Measurements from ENCODE around the gene AMPD3.
A peak's percentile ranks its signal among the peaks of the same experiment; 100 is the strongest.

AMPD3 gene

DNA sequence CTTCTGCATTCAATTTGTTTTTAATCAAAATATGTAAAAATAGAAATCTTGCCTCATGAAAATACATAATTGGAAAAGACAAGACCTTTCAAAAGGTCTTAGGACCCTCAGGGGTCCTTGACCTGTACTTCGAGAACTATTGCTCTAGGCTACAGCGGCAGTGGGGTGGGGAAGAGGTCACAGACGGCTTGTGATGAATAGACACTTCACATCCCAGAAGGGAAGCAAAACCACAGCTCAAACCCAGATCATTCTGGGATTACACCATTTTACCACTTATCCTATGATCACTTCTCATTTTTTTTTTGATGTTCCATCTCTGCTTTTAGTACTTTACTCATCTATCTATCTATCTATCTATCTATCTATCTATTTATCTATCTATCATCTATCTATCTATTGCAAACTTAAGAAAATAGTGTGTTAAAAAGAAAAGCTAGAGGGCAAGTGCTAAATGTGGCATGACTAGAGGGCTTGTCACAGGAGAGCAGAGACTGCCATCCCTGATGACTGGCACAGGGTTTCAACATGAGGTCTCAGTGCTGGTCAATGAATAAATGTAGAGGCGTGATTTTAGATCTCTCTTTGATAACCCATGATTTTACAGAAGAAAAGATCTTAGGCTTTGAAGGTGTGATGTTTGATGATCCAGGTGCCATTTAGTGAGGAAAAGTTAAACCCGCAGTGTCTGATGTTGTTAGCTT, 48.9 kb downstream of the AMPD3 start:
- H3K4me3 ChIP-seq: no peak overlapping the region
- TF ChIP-seq, protein P1, sequence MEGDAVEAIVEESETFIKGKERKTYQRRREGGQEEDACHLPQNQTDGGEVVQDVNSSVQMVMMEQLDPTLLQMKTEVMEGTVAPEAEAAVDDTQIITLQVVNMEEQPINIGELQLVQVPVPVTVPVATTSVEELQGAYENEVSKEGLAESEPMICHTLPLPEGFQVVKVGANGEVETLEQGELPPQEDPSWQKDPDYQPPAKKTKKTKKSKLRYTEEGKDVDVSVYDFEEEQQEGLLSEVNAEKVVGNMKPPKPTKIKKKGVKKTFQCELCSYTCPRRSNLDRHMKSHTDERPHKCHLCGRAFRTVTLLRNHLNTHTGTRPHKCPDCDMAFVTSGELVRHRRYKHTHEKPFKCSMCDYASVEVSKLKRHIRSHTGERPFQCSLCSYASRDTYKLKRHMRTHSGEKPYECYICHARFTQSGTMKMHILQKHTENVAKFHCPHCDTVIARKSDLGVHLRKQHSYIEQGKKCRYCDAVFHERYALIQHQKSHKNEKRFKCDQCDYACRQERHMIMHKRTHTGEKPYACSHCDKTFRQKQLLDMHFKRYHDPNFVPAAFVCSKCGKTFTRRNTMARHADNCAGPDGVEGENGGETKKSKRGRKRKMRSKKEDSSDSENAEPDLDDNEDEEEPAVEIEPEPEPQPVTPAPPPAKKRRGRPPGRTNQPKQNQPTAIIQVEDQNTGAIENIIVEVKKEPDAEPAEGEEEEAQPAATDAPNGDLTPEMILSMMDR (IDR thresholded peaks at IDR 0.05): no peak

GRCh38 chr11:10504490-10504889, 49.4 kb downstream of the AMPD3 start:
- no peak overlapping the region for H3K4me3 ChIP-seq
- no peak for DNase-seq (ENCODE audit: low spot score)
- H3K27ac ChIP-seq: no peak overlapping the region
- TF ChIP-seq, protein P1 (IDR thresholded peaks at IDR 0.05): no peak

More for the DNA sequence above, 48.9 kb downstream of the AMPD3 start:
- no peak for DNase-seq (ENCODE audit: low spot score)
- H3K27ac ChIP-seq: no peak overlapping the region

DNA sequence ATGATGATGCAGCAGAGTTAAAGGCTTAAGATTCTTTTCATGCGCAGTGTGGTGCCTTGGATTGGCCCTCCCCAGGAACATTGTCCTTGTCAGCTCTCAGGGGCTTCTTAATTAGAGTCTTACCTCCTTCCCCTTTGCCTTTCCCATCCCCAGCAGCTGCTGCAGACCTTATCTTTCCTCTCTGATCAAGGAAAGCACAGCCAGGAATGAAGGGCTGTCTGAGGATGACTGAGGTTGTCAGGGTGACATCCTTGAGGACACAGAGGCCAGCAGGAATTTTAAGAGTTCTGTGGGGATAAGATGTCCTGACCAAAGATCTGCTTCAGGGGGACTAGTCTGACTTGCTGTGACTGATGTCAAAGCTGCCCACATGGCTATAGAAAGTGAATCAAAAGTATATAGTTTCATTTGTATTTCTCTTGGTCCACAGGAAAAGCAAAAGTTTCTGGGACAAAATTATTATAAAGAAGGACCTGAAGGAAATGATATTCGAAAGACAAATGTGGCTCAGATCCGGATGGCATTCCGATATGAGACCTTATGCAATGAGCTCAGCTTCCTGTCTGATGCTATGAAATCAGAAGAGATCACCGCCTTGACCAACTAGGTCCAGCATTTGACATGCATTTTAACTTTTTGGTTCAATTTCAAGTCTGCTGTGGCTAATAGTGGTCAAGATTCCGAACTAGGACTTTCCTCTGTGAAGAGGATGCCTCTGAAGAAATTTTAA, 50.4 kb downstream of the AMPD3 start:
- no peak overlapping the region for H3K27ac ChIP-seq
- no peak for DNase-seq (ENCODE audit: low spot score)

DNA sequence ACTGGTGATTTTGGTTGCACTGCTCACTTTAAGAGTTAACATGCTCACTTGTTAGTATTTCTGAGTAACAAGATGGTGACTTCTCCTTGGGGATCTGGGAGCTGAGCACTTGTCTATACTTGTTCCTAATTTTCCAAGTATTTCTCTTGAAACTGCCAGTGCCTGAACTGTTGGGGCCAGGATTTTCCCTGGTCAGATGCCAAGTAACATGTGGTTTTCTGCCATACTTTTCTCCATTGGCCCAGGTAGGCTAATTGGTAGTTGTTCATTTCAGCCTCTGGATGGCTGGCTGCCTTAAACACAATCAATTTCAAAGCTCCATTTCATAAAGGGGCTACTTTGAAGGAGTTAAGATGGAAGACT, 50.9 kb downstream of the AMPD3 start:
- Histone ChIP-seq H3K4me3 (no peak overlapping the region), H3K27ac (no peak overlapping the region)
- TF ChIP-seq, protein P1 (IDR thresholded peaks at IDR 0.05): no peak
- no peak for DNase-seq (ENCODE audit: low spot score)

More for the DNA sequence above, 50.4 kb downstream of the AMPD3 start:
- TF ChIP-seq, protein P1 (IDR thresholded peaks at IDR 0.05): no peak
- H3K4me3 ChIP-seq: no peak overlapping the region

DNA sequence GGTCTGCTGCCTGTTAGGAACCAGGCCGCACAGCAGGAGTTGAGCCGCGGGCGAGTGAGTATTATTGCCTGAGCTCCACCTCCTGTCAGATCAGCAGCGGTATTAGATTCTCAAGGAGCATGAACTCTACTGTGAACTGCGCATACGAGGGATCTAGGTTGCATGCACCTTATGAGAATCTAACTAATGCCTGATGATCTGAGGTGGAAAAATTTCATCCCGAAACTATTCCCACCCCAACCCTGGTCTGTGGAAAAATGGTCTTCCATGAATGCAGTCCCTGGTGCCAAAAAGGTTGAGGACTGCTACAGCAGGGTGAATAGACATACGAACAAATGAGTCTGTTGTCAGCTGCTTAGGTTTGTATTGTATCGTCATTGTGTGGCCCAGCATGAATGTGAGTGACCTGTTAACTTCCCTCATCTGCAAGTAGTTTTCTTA, 56.1 kb downstream of the AMPD3 start:
- no peak overlapping the region for H3K27ac ChIP-seq
- H3K4me3 ChIP-seq: no peak overlapping the region
- DNase-seq (ENCODE audit: low spot score): no peak
- TF ChIP-seq, protein P1 (IDR thresholded peaks at IDR 0.05): no peak

DNA sequence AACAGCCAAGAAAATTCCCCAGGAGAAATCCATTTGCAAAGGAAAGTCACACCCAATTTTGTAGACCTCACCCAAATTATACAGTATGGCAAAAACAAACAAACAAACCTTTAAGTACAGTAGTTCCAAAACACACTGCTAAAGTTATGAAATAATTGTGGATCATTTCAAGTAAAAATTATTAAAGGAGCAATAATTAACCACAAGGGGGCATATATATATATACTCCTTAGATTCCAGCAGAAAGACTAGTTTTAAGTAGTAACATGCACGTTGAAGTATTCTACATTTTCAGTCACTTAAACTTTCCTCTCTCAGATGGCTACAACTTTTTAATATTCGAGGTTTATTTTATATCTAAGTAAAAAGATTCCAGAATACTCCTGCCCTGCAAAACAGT, 59.1 kb downstream of the AMPD3 start:
- no peak overlapping the region for H3K4me3 ChIP-seq
- peak overlapping the region; percentile 6 to 39 for H3K27ac ChIP-seq
- TF ChIP-seq, protein P1 (IDR thresholded peaks at IDR 0.05): no peak
- no peak for DNase-seq (ENCODE audit: low spot score)

DNA sequence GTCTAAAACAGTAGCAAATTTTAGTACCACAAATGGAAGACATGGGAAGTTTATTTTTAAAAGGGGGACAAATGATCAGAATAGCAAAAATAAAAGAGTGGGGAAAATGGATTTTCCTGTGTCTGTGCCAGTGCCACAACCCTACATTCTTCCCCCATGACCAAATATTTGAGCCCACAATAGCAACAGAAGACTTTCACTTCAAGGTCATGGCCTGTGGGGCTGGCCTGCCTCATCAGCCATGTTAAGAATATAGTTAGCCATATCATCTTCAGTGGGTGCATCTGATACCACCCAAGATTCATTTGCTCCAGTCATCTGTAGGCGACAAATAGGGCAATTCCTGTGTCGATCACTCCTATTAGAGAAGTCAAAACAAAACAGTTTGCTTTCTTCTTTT, 59.6 kb downstream of the AMPD3 start:
- TF ChIP-seq, protein P1 (IDR thresholded peaks at IDR 0.05): no peak
- DNase-seq (ENCODE audit: low spot score): no peak
- Histone ChIP-seq H3K27ac (peak overlapping the region; percentile 39 to 46), H3K4me3 (no peak overlapping the region)
